ENCODE measurements around the gene RARRES1.

RARRES1 gene

GRCh38 chr3:158680861-158681260 lies 51.4 kb downstream of the RARRES1 start:
- DNase-seq = no peak

GRCh38 chr3:158679547-158680000 lies 52.7 kb downstream of the RARRES1 start:
- DNase-seq = no peak

GRCh38 chr3:158678687-158679086 lies 53.6 kb downstream of the RARRES1 start:
- no peak for DNase-seq

GRCh38 chr3:158672215-158673176 lies 59.8 kb downstream of the RARRES1 start, which contains the start of gene LXN:
LXN (minus strand) TSS chr3:158672648; CDS start chr3:158672478, 170 bp downstream.
- no peak for DNase-seq

- no peak for DNase-seq
These were observed 60.4 kb downstream of the RARRES1 start for GRCh38 chr3:158671821-158672214.

- no peak for DNase-seq
These were observed 63.8 kb downstream of the RARRES1 start for GRCh38 chr3:158668506-158668905.

- no peak for DNase-seq
These were observed 65.8 kb downstream of the RARRES1 start for GRCh38 chr3:158666416-158666815.

GRCh38 chr3:158663832-158664231 lies 68.4 kb downstream of the RARRES1 start:
- no peak for DNase-seq

- DNase-seq = no peak
These were observed 69.0 kb downstream of the RARRES1 start for GRCh38 chr3:158663246-158663645.

GRCh38 chr3:158660711-158661110 lies 71.5 kb downstream of the RARRES1 start:
- DNase-seq = no peak

GRCh38 chr3:158659454-158660237 lies 72.6 kb downstream of the RARRES1 start:
- DNase-seq = no peak

- no peak for DNase-seq
These were observed 73.4 kb downstream of the RARRES1 start for GRCh38 chr3:158658889-158659288.

- no peak for DNase-seq
These were observed 79.8 kb downstream of the RARRES1 start for GRCh38 chr3:158652463-158652862.

GRCh38 chr3:158651192-158651591 lies 81.1 kb downstream of the RARRES1 start:
- DNase-seq = no peak

GRCh38 chr3:158649791-158650190 lies 82.5 kb downstream of the RARRES1 start:
- DNase-seq = no peak
